GM18526 (cell line): Measurements from ENCODE around the gene SCUBE2.

Source experiments
- POLR2A ChIP-seq: IDR thresholded peaks from 3 replicates; pipeline ENCODE4 v1.6.1; 2011; ENCODE audit not compliant: insufficient read length; ENCODE audit errors: extremely low read depth

Gene SCUBE2

DNA sequence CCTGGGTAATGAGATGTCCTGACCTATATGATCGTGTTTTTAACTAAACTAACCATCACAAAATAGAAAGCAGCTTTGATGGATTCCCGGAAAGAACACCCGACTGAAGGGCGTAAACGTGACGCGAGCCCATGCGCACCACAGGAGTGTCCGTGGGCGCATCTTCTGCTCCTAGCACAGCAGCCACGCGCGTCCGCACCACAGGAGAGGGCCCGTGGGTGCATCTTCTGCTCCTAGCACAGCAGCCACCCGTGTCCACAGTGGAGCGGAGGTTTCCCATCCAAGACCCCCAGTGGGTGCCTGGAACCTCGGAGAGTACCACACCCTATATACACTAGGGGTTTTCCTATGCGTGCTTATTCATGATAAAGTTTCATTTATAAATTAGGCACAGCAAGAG is 51.5 kb downstream of the SCUBE2 start:
- TF ChIP-seq POLR2A, result no peak

DNA sequence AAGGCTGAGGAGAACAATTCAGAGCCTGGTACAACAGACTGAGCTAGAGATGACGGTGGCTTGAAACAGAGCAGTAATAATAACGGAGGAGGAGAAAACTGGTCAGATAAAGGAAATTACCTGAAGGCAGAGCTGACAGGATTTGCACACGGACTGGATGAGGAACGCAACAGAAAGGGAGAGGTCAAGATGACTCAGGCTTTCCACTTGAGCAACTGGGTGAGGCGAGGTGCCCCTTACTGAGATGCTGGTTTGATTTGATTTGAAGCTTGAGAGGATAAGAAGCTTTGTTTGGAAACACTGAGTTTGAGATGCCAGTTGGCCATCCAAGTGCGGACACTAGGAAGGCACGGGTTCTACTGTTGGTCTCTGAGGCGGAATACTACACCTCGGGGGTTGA is 52.2 kb downstream of the SCUBE2 start:
- no peak for TF ChIP-seq POLR2A

DNA sequence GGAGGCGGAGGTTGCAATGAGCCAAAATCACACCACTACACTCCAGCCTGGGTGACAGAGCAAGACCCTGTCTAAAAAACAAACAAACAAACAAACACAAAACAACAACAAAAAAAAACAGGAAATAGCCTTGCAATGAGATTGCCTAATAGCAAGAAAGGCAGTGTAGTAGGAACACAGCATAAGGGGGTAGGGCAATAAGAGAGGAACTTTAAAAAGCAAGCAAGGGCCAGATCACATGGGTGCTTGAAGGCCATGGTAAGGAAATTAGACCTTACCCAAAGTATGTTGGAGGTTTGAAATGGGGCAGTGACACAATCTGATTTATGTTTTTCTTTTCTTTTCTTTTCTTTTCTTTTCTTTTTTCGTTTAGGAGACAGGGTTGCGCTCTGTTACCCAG is 52.9 kb downstream of the SCUBE2 start:
- TF ChIP-seq POLR2A, result no peak

DNA sequence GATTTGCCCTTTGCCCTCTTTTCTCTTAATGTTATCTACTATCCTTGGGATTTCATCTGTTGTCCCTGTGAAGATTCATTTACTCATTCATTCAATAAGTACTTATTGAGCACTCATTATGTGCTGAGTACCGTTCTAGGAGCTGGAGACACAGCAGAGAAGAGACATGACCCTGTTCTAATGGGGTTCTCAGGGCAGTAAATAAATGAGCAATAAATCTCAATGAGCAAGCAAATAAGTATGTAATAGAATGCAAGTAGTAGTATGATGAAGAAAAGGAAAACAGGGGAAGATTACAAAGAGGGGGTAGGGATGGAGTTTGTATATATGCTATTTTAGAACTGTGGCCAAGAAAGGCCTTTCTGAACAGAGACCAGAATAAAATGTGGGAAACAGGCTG is 53.4 kb downstream of the SCUBE2 start:
- TF ChIP-seq POLR2A, result no peak

DNA sequence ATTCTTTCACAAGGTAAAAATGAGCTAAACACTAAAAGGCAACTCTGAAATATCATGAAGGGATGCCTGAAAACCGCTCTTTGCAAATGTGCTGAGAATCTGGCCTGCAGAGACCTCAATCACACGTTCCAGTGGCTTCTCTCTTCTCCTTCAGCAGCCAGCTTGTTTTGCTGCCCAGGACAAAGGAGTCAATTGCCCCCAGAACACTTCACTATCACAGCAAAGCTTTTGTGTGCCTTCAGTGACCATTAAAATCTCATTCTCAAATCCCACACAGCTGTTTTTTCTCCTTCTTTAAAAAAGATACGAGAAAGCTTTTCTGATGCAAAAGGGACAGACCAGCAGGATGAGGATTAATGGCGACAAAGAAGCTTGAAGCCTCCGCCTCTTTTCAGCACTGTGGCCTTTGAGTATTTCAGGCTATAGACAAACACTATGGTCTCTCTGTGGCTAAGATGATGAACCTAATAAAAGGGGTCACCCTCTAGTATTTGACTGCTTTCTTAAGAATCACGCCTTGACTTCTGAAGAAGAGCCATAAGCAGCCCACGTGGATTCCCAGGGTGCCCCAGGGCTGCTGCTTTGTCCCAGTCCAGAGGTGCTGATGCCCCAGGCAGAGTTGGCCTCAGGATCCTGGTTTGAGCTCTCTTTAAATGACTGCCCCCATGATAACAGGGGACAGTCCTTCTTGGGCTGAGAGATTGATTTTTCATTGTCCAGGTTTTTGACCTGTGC is 54.2 kb downstream of the SCUBE2 start:
- TF ChIP-seq POLR2A, result no peak

DNA sequence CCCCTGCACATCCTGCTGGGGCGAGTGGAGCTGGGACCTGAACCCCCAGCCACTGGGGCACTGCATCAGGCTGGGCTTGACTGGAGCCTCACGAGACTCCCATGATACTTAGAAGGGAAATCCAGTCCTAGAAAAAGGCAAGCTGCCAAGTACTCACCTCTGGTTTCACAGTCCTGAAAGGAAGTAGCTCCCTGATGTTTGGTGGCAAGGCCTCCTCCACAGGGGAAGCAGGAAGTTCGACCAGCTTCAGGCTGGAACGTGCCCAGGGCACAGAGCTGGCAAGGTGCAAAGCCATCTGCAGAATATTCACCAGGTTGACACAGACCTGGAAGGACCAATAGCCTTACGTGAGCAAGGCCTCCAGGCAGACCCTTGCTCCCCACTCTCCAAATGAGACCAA is 60.8 kb downstream of the SCUBE2 start:
- TF ChIP-seq POLR2A, result no peak

DNA sequence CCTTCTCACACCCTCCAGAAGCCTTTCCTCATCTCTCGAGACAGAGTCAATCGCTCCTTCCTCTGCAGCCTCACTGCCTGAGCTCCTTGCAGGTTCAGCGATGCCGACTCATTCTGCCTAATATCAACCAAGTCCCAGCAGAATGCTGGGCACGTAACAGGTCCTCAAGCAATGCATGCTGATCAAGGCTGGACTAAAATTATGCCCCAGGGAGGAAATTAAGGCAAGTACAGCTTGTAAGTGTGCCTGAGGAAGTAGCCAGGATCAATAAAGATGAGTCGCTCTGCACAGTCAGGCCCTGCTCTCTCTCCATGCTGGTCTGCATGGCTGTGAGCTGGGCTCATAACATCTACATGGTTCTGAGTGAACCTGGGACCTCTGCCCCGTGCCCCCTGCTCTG is 62.0 kb downstream of the SCUBE2 start:
- no peak for TF ChIP-seq POLR2A

DNA sequence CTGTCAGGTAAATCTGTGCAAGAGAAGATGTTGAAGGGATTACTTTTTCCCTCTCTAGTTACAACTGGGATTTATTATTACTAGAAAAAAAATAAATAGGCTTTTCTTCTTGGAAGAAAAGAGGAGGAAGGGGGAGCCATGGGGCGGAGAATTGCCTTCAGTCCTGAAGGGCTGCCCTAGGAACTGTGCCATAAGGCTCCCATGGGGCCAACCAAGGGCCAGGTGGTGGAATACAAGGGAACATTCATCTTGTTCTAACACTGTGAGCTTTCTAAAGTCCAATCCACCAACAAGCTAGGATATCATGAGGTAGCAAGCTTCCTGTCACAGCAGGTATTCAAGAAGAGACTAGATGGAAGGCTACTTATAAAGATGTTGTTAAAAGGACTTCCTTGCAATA is 62.8 kb downstream of the SCUBE2 start:
- no peak for TF ChIP-seq POLR2A

DNA sequence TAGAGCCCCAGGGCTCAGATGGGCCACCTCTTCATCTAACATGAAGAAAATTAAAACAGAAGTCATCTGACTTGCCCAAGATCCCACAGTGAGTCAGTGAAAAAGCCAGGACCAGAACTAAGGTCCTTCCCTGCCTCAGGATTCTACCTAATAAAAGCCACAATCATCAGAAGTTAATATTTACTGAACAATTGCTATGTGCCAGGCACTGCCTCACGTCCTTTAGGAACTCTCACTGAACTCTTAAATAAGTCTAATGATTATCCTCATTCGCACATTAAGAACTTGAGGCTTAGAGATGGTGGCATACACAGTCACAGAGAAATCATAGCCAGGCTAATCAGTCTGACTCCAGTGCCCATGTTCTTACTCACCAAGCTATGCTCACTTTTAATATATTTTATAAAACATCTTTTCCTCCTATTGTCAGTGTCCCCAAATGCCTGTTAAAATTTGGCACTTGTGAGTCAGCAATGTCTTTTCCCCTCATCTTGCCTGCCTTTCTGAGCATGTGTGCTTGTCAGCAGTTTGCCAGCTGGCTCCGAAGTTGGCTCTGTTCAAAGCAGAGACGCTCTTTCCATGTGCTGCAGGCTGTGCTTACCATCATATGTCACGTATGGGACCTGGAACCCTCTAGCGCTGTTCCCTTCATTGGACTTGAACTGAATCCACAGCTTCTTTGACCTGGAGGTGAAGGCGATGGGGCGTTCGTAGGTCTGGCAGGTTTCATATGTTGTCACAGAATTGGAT is 66.1 kb downstream of the SCUBE2 start:
- TF ChIP-seq POLR2A, result no peak

DNA sequence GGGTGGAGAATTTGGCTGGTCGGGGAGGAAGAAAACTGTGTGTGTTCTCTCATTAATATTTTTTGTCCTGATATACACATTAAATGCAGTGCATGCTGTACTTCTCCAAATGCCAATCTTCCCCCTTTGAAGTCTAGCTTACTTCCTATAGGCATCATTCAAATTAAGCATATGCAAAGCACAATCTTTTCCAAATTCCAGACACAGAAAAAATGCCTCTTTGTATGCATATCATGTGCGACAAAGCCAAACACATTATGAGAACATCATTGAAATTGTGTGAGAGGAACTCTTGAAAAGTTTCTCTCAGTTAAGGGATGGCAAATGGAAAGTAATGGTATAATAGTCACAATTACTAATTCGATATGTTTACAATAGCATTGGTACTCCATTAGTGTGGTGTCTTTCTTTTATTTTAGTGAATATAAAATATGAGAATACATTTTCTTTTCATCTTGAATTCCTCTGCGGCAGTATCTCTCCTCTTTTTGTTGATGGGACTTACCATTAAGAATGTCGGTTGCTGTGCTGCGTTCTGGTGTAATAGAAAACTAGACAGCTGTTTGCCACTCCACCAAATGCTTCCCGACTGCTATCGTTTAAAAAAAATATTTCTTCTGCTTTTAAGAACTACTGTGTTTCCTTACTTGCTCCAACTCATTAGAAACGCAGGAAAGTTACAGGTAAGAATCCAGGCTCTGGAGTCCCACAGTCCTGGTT is 68.3 kb downstream of the SCUBE2 start:
- no peak for TF ChIP-seq POLR2A

DNA sequence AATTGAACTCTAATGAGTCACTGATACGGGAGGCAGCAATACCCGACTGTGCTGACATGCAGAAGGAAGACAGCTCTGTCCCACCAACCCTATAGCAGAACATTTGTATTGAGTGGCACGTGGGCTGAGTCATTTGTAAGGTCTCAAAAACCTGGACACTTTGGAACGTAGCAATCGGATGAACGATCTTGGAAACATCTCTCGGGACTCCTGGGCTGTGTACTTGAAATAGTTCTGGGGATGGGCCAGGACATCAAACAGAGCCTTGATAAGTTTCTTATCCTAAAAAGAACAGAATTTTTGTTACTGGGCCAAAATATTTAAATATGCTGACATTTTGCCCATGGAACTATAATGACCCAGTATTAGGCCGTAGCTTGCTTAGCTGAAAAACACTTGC is 70.5 kb downstream of the SCUBE2 start:
- no peak for TF ChIP-seq POLR2A

DNA sequence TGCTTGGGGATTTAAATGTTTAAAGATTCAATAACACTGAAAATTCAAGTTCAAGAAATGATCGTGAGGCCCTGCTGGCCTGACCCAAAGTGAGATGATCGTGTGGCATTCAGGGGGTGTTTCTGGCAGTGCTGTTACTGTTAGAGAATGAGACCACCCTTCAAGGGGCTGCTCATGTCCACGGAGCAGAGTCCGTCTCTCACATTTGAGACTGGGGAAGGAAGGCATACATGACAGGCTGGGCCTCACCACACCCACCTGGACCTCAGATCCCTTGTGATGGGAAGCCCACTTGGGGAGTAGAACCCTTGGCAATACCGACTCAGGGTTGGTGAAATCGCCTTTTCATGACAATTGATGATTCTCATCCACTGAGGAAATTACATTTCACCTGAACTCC is 71.5 kb downstream of the SCUBE2 start:
- no peak for TF ChIP-seq POLR2A

DNA sequence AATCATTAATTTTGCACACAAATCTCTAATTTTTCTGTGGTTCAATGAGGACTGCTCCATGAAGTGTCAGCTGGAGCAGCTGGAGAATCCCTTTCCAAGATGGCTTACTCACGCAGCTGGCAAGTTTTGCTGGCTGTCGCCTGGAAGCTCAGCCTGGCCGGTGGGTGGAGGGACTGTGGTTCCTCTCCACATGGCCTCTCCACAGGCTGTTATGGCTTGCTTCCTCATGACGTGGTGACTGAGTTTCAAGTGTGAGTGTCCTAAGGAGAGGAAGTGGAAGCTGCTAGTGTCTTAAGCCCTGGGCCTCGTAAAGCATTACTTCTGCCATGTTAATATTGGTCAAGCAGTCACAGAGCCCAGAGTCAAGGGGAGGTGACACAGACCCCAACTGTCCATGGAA is 73.6 kb downstream of the SCUBE2 start:
- TF ChIP-seq POLR2A, result no peak

DNA sequence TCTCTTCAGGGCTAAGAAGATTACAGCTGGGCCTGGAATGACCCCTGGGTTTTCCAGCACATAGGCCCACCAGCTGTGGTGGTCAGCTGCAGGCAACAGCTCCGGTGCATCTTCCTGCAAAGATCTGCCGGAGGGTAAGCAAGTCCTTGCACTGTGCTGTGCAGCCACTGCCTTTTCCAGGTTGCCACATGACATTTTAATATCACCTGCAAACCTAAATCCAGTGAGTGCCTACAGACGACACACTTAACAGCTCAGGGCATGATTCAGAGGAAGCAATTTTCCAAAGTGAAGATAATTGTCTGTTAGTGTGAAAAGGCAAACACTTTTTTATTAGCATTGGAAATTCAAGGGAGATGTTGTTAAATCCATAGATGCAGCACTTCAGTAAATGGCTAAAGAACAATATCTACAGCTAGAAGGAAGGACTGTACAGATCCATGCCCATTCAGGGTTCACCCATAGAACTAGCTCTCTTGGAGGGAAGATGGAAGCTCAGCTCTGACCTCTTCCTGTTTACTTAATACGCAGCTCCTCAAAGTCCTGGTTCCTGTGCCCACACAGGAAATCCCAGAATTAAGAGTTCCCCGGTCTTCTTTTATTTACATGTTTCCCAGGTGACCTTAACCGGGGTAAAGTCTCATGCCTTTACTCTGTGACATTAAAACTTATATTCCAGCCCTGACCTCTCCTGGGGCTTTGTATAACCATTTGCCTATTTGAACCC is 74.3 kb downstream of the SCUBE2 start:
- TF ChIP-seq POLR2A, result no peak

DNA sequence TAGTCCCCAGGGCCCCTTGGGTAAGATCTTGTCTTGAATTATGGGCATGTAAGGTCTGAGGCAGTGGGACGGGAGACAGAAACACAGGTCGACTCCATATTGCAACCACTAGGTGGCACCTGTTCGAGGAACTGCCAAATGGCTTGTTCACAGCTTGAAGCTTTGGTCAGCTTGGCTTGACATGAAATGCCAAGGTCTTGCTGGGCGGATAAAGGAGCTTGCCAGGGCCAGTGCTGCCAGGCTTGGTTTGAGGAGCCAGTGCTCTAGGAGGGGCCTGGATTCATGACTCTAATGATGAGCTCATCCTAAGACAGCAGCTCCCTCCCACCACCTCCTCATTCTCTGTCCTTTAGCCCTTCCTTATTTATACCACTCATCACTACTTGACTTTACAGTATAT is 75.7 kb downstream of the SCUBE2 start:
- TF ChIP-seq POLR2A, result no peak
